Activated naive CD8-positive, alpha-beta T cell treated with anti-CD3 and anti-CD28 coated beads, Interleukin-2, amount 50 U/mL, for 16 hours (primary cell): ENCODE measurements around the gene CCDC120.

ENCODE experiments used
- DNase-seq: peaks from one replicate; pipeline ENCODE4 v3.0.0-alpha.2; 2020; ENCODE audit warnings: low read depth, low spot score

CCDC120 gene

GRCh38 chrX:49061490-49061889 lies 2.7 kb downstream of the CCDC120 start:
- no peak for DNase-seq

DNA sequence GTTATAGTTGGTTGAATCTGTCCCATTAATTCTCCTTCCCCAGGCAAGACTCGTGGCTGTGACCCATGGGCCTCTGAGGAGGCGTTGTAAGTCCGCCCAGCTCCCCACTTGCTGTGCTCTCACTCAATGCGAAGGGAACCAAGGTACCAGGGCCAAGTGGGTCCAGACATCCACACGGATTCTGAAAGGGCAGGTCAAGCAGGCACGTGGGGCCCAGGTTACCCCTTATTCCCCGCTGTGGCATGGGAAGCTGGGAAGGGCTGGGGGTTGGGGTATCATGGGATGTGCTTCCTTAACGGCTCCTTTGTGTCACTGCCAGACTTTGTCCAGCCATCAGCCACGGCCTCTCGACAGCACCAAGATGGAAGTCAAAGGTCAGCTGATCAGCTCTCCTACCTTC lies 3.1 kb downstream of the CCDC120 start:
- DNase-seq = no peak

GRCh38 chrX:49063715-49064114 lies 4.9 kb downstream of the CCDC120 start:
- no peak for DNase-seq

GRCh38 chrX:49064303-49064702 lies 5.5 kb downstream of the CCDC120 start:
- DNase-seq = no peak

DNA sequence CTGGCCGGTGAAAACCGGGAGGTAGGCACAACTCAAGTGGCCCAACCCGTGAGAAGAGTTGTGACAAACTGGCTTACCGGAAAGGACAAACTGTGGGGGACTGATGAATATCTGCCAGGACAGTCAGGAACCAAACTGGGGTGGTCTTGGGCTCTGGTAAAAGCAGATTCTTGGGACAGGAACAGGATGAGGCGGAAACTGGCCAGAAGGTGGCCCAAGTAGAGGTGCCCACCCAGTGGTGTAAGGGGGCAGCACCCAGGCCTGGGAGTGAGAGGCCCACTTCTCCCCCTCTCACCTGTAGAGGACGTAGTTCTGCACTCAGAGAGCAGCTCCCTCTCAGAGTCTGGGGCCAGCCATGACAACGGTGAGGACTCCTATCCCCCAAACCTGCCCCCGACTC lies 5.9 kb downstream of the CCDC120 start:
- no peak for DNase-seq

DNA sequence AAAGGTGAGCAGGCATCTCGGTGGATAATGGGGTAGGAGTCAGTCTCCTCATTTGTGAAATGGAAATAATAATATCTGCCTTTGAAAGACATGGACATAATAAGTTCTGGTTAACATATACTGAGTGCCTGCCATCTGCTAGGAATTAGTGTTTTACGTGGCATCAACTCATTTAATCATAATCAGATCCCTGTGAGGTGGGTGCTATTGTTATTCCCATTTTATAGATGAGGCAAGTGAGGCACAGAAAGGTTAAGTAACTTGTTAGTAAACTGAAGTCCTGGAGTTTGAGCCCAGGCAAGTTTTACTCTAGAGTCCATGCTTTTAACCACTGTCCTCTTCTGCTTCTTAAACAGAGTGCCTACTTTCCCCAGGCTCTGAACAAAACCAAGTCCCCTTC lies 7.5 kb downstream of the CCDC120 start:
- DNase-seq = no peak

DNA sequence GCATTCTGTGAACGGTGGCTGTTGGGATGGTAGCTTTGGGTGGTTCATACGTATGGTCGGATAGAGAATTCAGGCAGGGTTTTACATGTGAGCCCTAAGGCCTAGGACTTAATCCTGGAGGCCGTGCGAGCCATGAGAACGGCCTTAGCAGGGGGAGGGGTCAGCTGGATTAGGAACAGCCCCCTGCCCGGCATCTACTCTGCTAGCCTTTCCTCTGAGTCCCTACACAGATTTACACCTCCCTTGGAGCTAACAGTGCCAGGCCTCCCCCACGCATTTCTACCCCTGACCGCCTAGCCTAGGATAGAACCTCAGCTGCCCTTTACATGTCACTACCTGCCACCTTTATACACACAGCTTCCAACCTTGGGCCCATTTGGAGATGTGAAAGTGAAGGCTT lies 7.9 kb downstream of the CCDC120 start:
- no peak for DNase-seq

- no peak for DNase-seq
Observed at GRCh38 chrX:49067285-49068120, 8.7 kb downstream of the CCDC120 start.

DNA sequence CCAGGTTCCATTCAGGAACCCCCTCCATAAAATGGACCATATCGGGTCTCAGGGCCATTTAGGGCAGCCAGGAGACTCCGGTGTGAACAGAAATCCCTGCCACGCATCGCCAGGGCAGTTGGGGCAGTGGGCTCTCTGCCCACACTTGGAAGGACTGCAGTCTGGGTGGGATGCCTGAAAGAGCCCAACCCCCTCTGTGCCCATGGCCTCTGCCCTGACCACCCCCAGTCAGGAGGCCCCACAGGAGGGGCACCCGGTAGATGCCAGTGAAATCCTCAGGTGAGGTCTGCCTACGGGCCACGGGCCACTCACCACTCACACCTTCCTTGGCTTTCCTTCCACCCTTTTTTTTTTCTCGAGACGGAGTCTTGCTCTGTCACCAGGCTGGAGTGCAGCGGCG lies 10.2 kb downstream of the CCDC120 start:
- DNase-seq = no peak

GRCh38 chrX:49070988-49071387 lies 12.2 kb downstream of the CCDC120 start:
- DNase-seq = no peak

DNA sequence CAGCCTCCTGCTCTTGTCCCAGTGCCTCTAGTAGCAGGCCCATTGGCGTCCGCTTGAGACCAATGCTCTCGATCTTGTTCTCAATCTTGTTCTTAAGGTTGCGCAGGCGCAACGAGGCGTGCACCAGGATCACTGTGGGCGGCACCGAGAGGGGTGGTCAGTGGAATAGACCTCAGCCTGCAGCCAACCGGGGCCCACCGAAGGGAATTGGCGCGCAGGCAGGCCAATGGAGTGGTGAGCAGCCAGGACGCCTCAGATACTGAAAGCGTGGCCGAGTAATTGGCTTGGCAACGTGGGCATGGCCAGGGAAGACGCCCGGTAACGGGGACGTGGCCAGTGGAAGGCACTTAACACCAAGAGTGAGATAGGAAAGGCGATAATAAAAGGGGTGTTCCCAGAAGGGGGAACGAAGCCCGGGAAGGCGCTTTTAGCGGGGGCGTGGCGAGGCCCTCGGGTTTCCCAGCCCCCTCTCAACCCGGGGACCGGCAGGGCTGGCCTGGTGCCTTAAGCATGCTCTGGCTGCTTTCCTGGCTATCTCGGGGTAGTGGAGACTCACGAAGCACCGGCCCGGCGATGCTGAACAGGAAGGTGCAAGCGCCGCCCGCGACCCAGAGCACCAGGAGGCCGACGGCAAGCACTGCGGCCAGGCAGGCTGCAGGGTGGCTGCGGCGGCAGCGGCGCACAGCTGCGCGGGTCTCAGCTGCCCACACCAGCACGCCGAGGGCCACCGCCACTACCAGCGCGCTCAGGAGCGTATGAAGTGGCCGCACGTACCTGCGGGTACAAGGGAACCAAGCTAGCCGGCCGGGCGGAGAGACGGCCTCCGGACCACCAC lies 13.3 kb downstream of the CCDC120 start:
- no peak for DNase-seq

- no peak for DNase-seq
Observed at GRCh38 chrX:49072712-49073095, 13.9 kb downstream of the CCDC120 start.

GRCh38 chrX:49073601-49074575 lies 15.1 kb downstream of the CCDC120 start, which contains the start of gene PRAF2:
Gene PRAF2, minus strand, starts transcription at chrX:49074002. Its CDS starts 15 bp downstream, at chrX:49073987.
- peak; percentile 71 for DNase-seq

- no peak for DNase-seq
Observed at GRCh38 chrX:49075347-49075746, 16.5 kb downstream of the CCDC120 start.

DNA sequence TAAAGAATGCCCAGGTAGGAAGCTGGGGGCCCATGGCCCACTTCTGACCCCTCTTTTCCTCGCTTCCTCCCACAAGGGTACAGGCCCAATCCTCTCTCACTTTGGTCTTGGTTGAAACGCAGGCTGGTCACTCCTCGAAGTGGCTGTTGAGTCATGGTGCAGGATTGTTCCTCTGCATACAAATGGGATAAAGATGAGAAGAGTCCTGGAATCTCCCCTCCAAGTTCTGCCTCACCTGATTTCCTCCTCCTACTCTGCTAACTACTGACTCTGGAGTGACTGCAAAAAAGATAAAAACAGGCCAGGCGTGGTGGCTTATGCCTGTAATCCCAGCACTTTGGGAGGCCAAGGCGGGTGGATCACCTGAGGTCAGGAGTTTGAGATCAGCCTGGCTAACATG lies 19.1 kb downstream of the CCDC120 start:
- no peak for DNase-seq

DNA sequence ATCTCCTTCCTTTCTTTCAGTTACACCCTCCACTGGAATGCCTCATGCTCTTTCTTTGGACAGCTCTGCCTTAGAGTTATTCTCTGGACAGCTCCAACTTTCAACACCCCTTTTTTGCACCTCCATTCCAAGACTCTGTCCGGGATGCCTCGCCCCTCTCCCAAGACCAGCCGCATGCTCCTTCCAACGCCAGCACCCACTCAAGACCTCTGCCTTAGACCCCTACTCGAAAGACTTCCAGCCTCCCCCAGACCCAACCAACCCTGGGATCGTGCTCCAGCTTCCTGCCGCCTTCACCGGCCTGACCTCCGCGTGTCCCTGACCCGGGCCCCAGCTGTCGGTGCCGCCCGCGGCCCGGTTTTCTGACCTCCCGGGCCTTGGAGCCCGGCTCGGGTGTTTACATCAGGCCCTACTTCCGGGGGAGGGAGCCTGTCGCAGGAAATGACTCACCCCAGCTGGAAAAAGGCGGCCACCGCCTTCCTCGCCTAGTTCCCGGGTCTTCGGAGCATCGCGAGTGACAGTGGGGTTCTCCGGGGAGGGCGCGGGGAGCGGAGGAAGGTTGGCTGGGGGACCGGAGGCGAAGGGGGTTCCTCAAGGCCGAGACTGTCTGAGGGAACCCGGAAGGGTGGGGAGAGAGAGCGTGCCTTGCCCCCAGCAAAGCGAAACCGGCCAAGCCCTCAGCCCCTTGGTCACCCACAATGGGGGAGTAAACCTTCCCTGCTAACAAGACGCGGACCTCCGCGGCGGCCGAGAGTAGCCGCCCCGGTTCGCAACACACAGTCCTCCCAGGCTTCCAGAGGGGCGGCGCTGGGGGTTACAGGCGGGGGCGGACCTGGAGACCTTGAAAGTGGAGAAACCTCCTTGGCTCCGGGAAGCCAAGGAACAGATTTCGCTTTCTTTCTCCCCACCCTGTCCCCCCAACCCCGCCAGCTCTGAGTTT lies 21.0 kb downstream of the CCDC120 start, which contains the start of gene WDR45:
Gene WDR45 (minus strand): TSS at position 399 of the 940 bp plus-strand sequence. CDS start 1,792 bp downstream, outside the sequence.
- peak; percentile 27 for DNase-seq

DNA sequence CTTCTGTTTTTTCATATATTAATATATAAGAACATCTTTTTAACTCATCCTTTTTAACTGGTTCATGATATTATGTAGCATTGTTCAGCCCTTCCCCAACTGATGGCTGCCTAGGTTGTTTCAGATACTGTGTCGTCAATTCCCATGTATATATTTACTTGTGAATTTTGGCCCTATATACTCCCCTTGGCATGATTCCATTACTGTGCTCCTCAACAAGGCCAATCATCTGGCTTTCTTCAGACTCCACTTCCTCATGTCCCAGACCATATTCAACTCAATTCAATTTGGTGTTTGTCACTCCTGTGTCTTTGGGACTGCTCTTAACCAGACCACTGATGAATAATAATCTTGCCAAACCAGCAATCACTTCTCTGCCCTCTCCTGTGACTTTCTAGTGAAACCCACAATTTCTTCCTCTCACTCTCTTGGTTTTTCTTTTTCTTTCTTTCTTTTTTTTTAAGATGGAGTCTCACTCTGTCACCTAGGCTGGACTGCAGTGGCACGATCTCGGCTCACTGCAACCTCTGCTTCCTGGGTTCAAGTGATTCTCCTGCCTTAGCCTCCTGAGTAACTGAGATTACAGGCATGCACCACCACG lies 23.6 kb downstream of the CCDC120 start:
- no peak for DNase-seq

- DNase-seq = no peak
Observed at GRCh38 chrX:49089553-49089952, 30.8 kb downstream of the CCDC120 start.

- no peak for DNase-seq
Observed at GRCh38 chrX:49096419-49096818, 37.6 kb downstream of the CCDC120 start.
